Caki2 (cell line): ENCODE results near the gene RDH5. TPM values are rescaled to one million over a fixed set of nuclear protein-coding genes. Genes with fewer than 3 reads are reported as not detected.

Experiments used
- DNase-seq: peaks from one replicate; pipeline ENCODE4 v3.0.0-alpha.2; 2015; ENCODE audit warnings: low read depth
- in situ Hi-C: cut with HindIII; loops from 2 replicates; pipeline ENCODE4 v1.10.0; 2016; ENCODE audit warnings: low sequenced_read_pairs, low pct_unique_long_range_greater_than_20kb, mixed read lengths
- total RNA-seq: library from RNA; depleted of rRNA; stranded (reverse); fragments of >200 nt; shearing (Covaris generic); gene quantifications from 2 replicates; pipeline ENCODE4 v1.2.3, GENCODE V29; 2014; ENCODE audit warnings: low replicate concordance

The RDH5 gene
- total RNA-seq, 1 experiment from 2014 or later, result 2.9 TPM

- in situ Hi-C loops, result no loop called here
- DNase-seq, result no peak
Observed at GRCh38 chr12:55707219-55707671, 12.9 kb upstream of the RDH5 start.

- in situ Hi-C loops, result no loop called here
- peak; percentile 37 for DNase-seq
Observed at GRCh38 chr12:55707841-55708694, 12.1 kb upstream of the RDH5 start, which contains the start of gene ITGA7. TSS of gene ITGA7 (minus strand) at chr12:55707904. CDS start at chr12:55707682, 222 bp downstream.

- in situ Hi-C loops, result no loop called here
- no peak for DNase-seq
Observed at GRCh38 chr12:55708695-55709233, 11.4 kb upstream of the RDH5 start.

- no peak for DNase-seq
- in situ Hi-C loops, result no loop called here
Observed at GRCh38 chr12:55711786-55712553, 8.2 kb upstream of the RDH5 start.

GRCh38 chr12:55712700-55713415 is 7.3 kb upstream of the RDH5 start:
- in situ Hi-C loops, result no loop called here
- no peak for DNase-seq

GRCh38 chr12:55713721-55714120 is 6.5 kb upstream of the RDH5 start:
- no peak for DNase-seq
- in situ Hi-C loops, result no loop called here

- no peak for DNase-seq
- in situ Hi-C loops, result no loop called here
Observed at GRCh38 chr12:55715169-55715764, 4.9 kb upstream of the RDH5 start.

- DNase-seq, result peak; percentile 95
- in situ Hi-C loops, result no loop called here
Observed at GRCh38 chr12:55715833-55716581, 4.2 kb upstream of the RDH5 start, which contains the start of gene BLOC1S1. TSS of gene BLOC1S1 (plus strand) at chr12:55716046. CDS start at chr12:55716052, 6 bp downstream.

- in situ Hi-C loops, result no loop called here
- DNase-seq, result no peak
Observed at GRCh38 chr12:55716582-55716957, 3.6 kb upstream of the RDH5 start.

- peak; percentile 39 for DNase-seq
- in situ Hi-C loops, result no loop called here
Observed at GRCh38 chr12:55717011-55718007, 2.9 kb upstream of the RDH5 start.

- DNase-seq, result no peak
- in situ Hi-C loops, result no loop called here
Observed at GRCh38 chr12:55718015-55718414, 2.2 kb upstream of the RDH5 start.

GRCh38 chr12:55718624-55719275 is 1.4 kb upstream of the RDH5 start:
- no peak for DNase-seq
- in situ Hi-C loops, result no loop called here

GRCh38 chr12:55719371-55719770 is 822 bp upstream of the RDH5 start:
- DNase-seq, result no peak
- in situ Hi-C loops, result no loop called here

GRCh38 chr12:55720894-55721444 is 776 bp downstream of the RDH5 start:
- in situ Hi-C loops, result no loop called here
- DNase-seq, result peak; percentile 88

GRCh38 chr12:55721601-55722213 is 1.5 kb downstream of the RDH5 start:
- DNase-seq, result no peak
- in situ Hi-C loops, result no loop called here
